Measurements from ENCODE around the gene OR51A2. TPM values are rescaled to one million over a fixed set of nuclear protein-coding genes. Genes with fewer than 3 reads are reported as not detected.

Gene OR51A2
- total and polyA plus RNA-seq, 2 donors from 2014 or later, result not detected

DNA sequence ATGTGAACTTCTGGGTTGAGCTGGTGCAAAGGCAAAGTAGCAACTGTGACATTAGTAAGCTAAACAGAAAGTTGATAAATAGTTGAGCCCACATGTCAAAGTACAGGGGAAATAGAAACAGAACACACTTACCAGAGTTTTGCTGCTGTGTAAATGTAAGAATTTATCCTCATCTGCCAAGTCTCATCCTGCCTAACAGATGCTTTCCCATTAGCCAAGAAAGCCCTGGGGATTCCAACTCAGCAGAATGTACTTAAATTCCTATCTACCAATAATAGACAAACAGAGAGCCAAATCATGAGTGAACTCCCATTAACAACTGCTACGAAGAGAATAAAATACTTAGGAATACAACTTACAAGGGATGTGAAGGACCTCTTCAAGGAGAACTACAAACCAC lies 7.3 kb upstream of the OR51A2 start:
- no peaks in the 10 kb centered on the region for H3K27me3 ChIP-seq (ENCODE audit: control insufficient read depth, insufficient read depth, low read length)
- H3K9ac ChIP-seq (ENCODE audit: low read length in 3 of 3), result no peak overlapping the region
- no peaks in the 10 kb centered on the region for H3K36me3 ChIP-seq (ENCODE audit: control insufficient read depth in 2 of 3, insufficient read depth in 3 of 3, low read length in 3 of 3)
- intact Hi-C loops (cut with DNase I), result no loop called here
- no peak overlapping the region for H3K27ac ChIP-seq (ENCODE audit: low read depth in 2 of 2, low read length in 2 of 2)
- FAIRE-seq (no peak), DNase-seq (no peak)
- H3K4me1 ChIP-seq (ENCODE audit: control insufficient read depth in 2 of 3, insufficient read depth in 2 of 3, low read depth in 1 of 3, low read length in 3 of 3), result no peaks in the 10 kb centered on the region
- no peaks in the 10 kb centered on the region for H3K9me3 ChIP-seq (ENCODE audit: control insufficient read depth in 2 of 3, insufficient read depth in 1 of 3, low read length in 3 of 3)
- TF ChIP-seq, protein P1, sequence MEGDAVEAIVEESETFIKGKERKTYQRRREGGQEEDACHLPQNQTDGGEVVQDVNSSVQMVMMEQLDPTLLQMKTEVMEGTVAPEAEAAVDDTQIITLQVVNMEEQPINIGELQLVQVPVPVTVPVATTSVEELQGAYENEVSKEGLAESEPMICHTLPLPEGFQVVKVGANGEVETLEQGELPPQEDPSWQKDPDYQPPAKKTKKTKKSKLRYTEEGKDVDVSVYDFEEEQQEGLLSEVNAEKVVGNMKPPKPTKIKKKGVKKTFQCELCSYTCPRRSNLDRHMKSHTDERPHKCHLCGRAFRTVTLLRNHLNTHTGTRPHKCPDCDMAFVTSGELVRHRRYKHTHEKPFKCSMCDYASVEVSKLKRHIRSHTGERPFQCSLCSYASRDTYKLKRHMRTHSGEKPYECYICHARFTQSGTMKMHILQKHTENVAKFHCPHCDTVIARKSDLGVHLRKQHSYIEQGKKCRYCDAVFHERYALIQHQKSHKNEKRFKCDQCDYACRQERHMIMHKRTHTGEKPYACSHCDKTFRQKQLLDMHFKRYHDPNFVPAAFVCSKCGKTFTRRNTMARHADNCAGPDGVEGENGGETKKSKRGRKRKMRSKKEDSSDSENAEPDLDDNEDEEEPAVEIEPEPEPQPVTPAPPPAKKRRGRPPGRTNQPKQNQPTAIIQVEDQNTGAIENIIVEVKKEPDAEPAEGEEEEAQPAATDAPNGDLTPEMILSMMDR (IDR thresholded peaks at IDR 0.05; ENCODE audit: borderline replicate concordance, extremely low read depth, insufficient read depth), result no peak
- no peak overlapping the region for H3K4me3 ChIP-seq (ENCODE audit: low read length in 3 of 3)

DNA sequence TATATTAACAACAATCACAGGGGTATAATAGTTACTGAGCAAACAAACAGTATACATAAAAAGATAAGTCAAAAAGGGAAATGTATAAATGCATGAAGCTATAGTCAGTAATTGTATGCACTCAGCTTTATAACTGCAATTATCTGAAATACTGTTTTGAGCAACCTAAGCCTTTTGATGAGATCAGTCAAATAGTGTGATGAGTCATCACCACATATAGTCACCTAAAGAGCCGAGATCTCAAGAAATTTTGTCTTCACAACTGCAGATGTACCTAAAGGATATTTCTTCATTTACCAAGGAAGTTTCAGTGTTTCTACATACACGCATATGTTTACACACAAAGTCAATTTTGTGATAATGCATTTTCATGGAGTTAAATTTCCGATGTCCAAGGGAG lies 5.4 kb upstream of the OR51A2 start:
- TF ChIP-seq, protein P1 (IDR thresholded peaks at IDR 0.05; ENCODE audit: borderline replicate concordance, extremely low read depth, insufficient read depth), result no peak
- Histone ChIP-seq H3K36me3 (ENCODE audit: control insufficient read depth in 2 of 3, insufficient read depth in 3 of 3, low read length in 3 of 3) (no peaks in the 10 kb centered on the region), H3K27me3 (ENCODE audit: control insufficient read depth, insufficient read depth, low read length) (no peaks in the 10 kb centered on the region), H3K4me1 (ENCODE audit: control insufficient read depth in 2 of 3, insufficient read depth in 2 of 3, low read depth in 1 of 3, low read length in 3 of 3) (no peaks in the 10 kb centered on the region), H3K9ac (ENCODE audit: low read length in 3 of 3) (no peak overlapping the region), H3K4me3 (ENCODE audit: low read length in 3 of 3) (no peak overlapping the region), H3K27ac (ENCODE audit: low read depth in 2 of 2, low read length in 2 of 2) (no peak overlapping the region), H3K9me3 (ENCODE audit: control insufficient read depth in 2 of 3, insufficient read depth in 1 of 3, low read length in 3 of 3) (no peaks in the 10 kb centered on the region)
- intact Hi-C loops (cut with DNase I), result no loop called here
- FAIRE-seq (no peak), DNase-seq (no peak)

DNA sequence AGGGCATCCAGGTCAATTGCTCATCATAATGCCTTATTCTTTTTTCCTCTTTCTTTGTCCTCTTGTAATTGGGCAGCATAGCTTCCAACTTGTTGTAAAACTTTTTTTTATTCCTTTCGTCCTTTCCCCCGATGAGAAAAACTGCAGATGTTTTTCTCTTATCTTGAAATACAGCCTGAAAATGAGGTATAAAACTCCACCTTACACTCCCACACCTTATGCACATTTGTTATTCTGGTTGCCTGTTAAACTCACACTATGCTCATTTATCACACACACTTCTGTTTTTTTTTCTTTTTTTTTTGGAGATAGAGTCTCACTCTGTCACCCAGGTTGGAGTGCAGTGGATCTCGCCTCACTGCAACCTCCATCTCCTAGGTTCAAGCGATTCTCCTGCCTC lies 1.9 kb upstream of the OR51A2 start:
- TF ChIP-seq, protein P1 (IDR thresholded peaks at IDR 0.05; ENCODE audit: borderline replicate concordance, extremely low read depth, insufficient read depth), result no peak
- Histone ChIP-seq H3K9ac (ENCODE audit: low read length in 3 of 3) (no peak overlapping the region), H3K4me1 (ENCODE audit: control insufficient read depth in 2 of 3, insufficient read depth in 2 of 3, low read depth in 1 of 3, low read length in 3 of 3) (no peaks in the 10 kb centered on the region), H3K36me3 (ENCODE audit: control insufficient read depth in 2 of 3, insufficient read depth in 3 of 3, low read length in 3 of 3) (no peaks in the 10 kb centered on the region), H3K27ac (ENCODE audit: low read depth in 2 of 2, low read length in 2 of 2) (no peak overlapping the region), H3K27me3 (ENCODE audit: control insufficient read depth, insufficient read depth, low read length) (no peaks in the 10 kb centered on the region), H3K4me3 (ENCODE audit: low read length in 3 of 3) (no peak overlapping the region), H3K9me3 (ENCODE audit: control insufficient read depth in 2 of 3, insufficient read depth in 1 of 3, low read length in 3 of 3) (no peaks in the 10 kb centered on the region)
- DNase-seq (no peak), FAIRE-seq (no peak)
- intact Hi-C loops (cut with DNase I), result no loop called here

DNA sequence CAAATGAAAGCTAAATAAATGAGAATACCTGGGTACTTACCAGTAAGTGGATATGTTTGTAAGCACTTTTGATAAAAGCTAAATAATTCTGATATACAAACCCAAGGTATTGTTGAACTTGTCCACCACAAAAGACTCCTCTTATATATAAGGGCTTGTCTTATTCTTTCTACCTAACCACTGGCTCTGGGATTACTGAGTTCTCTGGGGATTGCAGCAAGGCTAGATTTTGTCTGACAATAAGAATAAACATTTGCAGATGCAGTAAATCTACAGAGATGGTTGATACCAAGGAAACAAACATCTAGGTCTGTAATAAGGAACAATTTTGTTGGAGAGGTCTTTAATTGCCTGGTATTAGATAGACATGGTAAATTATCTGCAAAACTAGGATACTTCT lies 8.0 kb downstream of the OR51A2 start, which contains the start of gene OR51A4:
TSS of gene OR51A4 (minus strand) at position 101 of the 400 bp plus-strand sequence. CDS start 505 bp downstream, outside the sequence.
- Histone ChIP-seq H3K36me3 (ENCODE audit: control insufficient read depth in 2 of 3, insufficient read depth in 3 of 3, low read length in 3 of 3) (no peaks in the 10 kb centered on the region), H3K9ac (ENCODE audit: low read length in 3 of 3) (no peak within 1 kb of the TSS), H3K4me3 (ENCODE audit: low read length in 3 of 3) (no peak within 1 kb of the TSS), H3K27ac (ENCODE audit: low read depth in 2 of 2, low read length in 2 of 2) (no peak within 1 kb of the TSS), H3K9me3 (ENCODE audit: control insufficient read depth in 2 of 3, insufficient read depth in 1 of 3, low read length in 3 of 3) (no peaks in the 10 kb centered on the region), H3K27me3 (ENCODE audit: control insufficient read depth, insufficient read depth, low read length) (no peaks in the 10 kb centered on the region), H3K4me1 (ENCODE audit: control insufficient read depth in 2 of 3, insufficient read depth in 2 of 3, low read depth in 1 of 3, low read length in 3 of 3) (no peaks in the 10 kb centered on the region)
- intact Hi-C loops (cut with DNase I), result no loop called here
- TF ChIP-seq, protein P1 (IDR thresholded peaks at IDR 0.05; ENCODE audit: borderline replicate concordance, extremely low read depth, insufficient read depth), result no peak
- DNase-seq (no peak), FAIRE-seq (no peak)

All from kidney (tissue), 14 donors.